Stimulated activated CD4-positive, alpha-beta T cell treated with anti-CD3 and anti-CD28 coated beads, Interleukin-12 subunit alpha, Interleukin-12 subunit beta, amount 100 ng/mL, for 48 hours (primary cell): ENCODE data around the gene HS3ST6.
"Not testable (repeated sequence)": the region's sequence is repeated elsewhere in the genome, so short reads cannot be mapped to it uniquely, and the experiment has no call there.

Experiments used
- DNase-seq, 3 donors: peaks; one replicate each; pipeline ENCODE4 v3.0.0-alpha.2; 2020; ENCODE audit warnings: low read depth in 2 of 3, low spot score in 1 of 3

HS3ST6 gene

DNA sequence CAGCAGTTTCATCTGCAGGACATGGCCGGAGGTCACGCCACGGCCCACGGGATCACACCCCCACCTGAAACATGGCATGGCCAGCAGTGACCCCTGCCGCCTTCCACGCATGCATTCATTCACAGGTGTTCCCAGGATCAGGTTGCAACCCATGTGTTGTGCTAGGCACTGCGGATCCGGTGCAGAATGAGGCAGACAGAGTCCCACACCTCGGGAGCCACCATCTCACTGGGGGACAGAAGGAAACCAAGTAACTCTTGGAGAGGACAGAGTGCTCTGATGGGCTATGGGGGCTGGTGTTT, 29.1 kb upstream of the HS3ST6 start:
- no peak for DNase-seq

DNA sequence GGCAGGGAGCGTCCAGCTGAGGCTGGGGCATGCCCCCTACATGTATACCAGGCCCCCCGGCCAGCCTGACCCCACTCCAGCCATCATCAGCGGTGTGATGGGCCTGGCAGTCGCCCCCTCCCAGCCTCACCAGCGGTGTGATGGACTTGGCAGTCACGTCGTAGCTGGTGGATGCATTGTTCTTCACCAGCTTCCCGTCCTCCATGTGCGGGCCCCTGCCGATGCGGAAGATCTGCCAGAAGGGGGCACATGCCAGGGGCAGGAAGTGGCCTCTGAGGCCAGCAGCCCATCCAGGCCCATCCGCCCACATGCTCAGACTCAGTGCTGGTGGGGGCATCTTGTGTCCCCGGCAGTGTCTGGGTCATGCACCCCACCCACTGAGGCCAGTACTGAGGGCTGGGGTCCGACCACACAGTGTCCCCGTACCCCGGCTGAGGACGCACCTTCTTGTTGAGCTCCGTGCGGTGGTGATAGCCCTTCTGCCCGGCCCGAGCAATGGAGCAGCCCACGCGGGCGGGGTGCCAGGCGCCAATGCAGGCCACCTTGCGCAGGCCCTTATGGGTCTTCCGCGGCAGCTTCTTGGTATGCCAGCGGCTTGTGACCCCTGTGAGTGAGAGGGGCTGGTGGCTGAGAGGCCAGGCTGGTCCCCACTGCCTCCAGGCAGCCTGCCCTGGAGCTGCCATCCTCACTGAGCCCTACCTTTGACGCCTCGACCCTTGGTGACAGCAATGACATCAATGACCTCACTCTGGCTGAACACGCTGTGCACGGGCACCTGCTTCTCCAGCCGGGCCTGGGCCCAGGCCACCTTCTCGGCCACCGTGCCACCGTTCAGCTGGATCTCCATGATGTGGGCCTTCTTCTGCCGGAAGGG, 28.5 kb upstream of the HS3ST6 start:
- DNase-seq = no peak

DNA sequence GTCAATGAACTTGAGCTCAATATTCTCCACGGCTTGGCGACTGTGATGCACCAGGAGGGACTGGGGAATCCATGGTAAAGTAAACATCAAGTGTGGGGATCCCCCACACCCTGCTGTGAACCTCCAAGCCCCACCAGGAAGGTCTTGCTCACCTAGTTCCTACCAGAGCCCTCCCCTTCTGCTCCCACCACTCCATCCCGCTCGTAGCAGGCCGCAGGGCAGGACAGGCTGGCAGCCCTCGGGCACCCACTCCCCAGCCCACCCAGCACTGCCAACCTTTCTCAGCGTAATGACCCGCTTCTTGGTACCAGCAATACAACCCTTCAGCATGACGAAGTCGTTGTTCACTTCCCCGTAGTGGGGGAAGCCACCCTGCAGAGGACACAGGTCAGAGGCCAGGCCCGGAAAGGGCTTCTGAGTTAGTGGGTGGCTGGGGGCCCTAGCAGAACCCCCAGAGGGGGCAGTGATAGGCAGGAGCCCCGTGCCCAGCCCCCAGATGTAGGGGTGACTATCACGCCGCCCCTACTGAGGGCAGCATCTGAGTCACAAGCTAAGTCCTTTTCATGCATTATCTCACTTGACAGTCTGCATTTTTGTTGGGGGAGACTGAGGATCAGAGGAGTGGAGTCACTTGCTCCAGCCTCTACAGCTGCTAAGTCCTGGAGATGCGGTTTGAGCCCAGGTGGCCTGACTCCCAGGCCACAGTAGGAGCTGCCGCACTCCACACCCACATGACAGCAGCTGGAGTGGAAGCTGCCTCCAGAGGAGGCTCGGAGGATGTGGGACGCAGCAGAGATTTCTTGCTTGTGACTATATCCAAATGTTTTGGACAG, 27.6 kb upstream of the HS3ST6 start:
- DNase-seq = no peak

DNA sequence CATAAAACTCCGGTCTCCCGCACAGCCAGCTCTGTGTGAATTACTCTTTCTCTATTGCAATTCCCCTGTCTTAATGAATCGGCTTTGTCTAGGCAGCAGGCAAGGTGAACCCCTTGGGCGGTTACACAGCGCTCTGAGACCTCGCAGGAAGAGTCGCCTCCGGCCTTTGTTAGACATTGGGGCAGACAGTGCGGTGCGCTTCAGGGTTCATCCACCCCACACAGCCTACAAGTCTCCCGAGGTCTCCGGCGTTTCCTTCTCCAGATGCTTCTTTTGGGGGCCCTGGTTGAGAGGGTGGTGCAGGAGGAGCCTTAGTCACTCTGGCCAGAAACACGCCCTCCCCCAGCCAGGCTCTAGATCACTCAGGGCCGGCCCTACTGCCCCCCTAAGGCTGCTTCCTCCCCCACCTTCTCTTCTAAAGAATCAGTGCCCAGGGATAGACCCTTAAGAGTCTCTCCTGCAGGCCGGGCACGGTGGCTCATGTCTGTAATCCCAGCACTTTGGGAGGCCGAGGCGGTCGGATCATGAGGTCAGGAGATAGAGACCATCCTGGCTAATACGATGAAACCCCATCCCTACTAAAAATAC, 26.5 kb upstream of the HS3ST6 start:
- DNase-seq = no peak

DNA sequence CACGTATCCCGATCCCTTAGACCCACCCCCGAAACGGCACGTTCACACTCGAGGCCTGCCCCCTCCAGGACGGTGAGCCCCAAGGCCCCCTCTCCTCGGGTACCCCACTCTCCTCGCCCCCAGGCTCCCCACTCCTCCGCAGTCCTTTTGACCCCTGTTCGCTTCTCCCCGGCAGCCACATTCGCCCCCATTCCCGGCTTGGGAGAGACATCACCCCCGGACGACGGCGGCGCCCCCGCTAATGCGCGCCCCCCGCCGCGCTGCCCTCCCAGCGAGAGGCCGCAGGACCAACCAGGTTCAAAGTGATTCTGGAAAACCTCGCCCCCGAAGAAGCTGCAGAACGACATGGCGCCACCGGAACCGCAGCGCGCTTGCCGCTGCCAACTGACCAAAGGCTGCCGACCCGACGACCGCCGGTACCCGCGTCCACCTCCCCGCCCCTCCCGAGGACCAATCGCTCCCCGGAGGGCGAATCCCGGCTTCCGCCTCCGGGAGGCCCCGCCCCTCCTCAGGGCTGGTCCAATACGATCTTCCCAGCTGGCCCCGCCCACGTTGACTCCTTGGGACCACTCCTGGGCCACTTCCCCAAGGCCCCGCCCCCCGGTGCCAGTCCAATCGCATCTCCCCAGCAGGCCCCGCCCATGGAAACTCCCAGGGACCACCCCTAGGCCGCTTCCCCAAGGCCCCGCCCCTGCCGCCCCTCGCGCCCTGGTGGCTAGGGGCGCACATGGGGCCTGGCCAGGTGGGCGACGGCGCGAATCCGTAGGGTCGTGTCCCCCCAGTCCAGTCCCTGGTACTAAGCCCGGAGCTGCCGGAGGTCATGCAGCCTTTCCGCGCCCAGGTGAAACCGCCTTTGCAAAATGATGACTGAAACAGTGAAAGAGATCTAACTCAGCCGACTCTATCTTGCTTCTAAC, 24.9 kb upstream of the HS3ST6 start, which contains the start of gene MSRB1:
Gene MSRB1, minus strand, starts transcription at position 390 of the 917 bp plus-strand sequence. Its CDS starts 43 bp downstream, at position 347.
- peak; percentile 99 to 100 (median 99) for DNase-seq

DNA sequence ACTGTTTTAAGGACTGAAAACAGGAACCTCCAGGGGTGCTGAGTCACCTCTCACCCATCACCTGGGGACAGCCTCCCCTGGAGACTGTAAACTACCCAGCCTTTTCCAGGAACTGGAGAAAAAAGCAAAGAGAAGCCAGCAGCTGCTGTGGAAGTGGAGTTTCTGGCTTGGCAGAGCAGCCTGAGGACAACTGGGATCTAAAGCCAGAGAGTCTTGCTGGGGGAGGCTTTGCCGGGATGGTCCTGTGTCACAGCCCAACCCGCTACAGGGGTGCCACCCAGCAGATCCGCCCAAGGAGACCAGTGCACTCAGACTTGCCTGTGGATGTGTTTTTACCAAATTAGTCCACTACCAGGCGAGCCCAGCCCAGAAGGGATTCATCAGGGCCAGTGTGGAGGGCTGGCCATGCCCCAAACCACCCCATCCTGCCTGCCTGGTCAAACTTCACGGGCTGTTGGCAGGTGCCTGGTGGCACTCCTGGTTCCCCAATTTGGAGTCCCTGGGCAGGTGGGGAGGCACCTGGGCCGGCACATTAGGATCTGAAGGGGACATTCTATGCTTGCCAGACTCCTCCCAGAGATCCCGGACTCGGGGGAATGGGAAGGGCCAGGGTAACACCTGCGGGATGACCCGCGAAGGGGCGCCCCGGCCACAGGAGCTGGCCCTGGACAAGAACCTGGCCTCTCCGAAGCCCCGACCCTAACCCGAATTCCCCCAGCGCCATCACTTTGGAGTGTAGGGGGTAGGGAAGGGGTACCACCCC, 24.0 kb upstream of the HS3ST6 start:
- no peak for DNase-seq

DNA sequence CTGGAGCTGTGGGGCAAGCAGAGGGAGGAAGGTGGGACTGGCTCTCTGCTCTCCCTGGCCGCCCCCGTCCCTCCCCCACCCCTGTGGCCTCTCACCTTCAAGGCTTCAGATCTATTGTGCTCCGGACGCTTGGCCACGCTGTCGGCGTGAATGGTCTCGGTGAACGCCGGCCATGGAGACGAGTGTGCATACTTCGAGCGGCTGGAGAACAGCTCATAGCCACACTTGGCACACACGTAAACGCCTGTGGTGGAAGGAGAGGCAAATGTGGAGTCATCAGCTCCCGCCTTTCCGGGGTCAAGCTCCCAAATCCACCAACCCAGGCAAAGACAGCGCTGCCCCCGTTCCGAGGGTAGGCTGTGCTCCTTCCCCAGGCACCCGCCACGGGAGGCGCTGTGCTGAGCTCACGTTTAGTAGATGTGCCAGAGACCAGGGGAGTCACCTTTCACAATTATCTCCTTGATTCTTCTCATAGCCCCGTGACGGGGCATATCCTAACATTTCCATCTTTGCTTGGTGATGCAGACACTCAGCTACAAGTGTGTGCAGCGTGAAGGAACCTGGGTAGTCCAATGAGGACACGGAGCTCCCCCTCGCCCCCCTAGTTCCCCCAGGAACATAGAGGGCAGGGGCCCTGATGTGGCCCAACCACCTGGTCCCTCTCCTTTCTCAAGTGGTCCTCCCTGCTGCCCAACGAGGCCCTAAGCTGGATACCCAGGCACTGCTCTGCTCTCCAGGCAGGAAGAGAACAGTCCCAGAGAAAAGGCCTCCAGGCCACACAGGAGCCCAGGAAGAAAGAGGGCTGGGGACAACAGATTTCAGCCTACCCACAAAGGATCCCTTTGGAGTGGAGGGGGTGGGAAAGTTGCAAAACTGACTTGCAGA, 23.2 kb upstream of the HS3ST6 start:
- no peak for DNase-seq

DNA sequence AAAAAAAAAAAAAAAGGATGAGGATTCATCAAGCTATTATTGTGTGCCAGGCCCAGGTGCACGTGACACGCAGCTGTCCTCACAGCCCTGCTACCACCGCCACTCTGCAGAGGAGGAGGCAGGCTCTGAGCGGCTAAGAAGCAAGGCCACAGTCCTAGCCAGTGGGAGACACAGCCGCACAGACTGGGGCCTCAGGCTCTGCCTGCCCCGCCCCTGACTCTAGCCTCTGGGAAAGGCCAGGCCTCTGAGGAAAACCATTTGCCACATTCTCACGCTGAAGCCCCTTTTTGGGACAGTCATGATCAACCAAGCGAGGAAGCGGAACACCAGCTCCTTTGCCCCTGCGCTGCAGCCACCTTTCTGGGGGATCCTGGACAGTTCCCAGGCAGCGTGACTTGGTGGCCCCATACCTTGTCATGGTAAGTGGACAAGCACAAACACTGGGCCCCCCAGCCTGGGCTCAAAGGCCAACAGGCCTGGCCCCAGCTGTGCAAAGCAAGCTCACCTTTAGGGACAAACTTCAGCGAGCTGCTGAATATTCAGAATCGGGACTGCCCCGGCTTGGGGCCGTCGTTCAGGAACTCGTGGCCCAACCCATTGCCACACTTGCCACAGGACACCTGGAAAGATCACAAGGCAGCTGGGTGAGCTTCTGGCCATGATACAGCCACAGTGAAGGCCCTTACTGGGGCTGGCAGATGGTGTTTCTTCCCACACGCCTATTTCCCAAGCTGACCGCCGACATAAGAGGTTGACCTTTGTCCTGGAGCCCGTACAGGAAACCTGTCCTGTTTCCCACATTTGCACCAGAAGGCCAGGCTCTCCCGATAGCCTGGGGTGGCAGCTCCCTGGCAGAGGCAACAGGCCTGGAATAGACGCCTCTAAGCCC, 22.3 kb upstream of the HS3ST6 start:
- DNase-seq = no peak

DNA sequence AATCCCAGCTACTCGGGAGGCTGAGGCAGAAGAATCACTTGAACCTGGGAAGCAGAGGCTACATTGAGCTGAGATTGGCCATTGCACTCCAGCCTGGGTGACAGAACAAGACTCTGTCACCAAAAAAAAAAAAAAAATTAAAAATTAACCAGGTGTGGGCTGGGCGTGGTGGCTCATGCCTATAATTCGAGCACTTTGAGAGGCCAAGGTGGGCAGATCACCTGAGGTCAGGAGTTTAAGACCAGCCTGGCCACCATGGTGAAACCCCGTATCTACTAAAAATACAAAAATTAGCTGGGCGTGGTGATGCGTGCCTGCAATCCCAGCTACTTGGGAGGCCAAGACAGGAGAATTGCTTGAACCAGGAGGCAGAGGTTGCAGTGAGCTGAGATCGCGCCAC, 21.6 kb upstream of the HS3ST6 start:
- not testable (repeated sequence) for DNase-seq

DNA sequence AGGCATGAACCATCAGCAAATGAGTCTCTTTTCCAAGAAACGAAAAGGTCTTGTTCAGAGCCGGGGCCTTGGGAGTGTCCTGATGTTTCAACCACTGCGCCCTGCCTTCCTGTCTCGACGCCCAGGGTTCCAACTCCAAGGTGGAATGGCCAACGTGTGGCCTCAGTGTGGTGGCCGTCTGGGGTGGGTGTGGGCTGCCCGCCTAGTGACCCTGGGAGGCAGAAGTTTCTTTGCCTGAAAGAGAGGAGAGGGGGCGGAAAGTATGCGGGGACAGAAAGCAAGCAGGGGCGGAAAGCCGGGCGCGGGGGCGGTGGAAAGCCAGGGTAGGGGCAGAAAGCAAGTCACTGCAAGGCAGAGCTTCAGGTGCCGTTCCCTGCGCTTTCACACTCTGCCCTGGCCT, 20.7 kb upstream of the HS3ST6 start:
- no peak for DNase-seq

DNA sequence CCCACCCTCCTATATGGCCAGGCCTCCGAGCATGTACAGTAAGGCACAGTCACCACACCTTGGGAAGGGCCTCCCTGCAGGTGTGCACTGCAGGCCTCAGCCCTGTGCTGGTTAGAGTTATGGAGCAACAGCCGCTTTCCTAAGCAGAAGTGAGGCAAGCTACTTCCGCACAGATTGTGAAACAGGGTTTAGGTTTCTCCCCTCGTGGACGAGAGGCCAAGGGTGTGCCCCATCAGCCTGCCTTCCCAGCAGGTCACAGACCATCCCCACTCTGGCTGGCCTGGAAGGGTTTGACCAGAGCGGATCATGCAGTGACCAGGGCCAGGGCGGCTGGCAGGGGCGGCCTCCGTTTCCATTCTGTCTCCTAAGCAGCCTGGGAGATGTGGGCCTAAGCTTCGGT, 20.1 kb upstream of the HS3ST6 start:
- DNase-seq = no peak

DNA sequence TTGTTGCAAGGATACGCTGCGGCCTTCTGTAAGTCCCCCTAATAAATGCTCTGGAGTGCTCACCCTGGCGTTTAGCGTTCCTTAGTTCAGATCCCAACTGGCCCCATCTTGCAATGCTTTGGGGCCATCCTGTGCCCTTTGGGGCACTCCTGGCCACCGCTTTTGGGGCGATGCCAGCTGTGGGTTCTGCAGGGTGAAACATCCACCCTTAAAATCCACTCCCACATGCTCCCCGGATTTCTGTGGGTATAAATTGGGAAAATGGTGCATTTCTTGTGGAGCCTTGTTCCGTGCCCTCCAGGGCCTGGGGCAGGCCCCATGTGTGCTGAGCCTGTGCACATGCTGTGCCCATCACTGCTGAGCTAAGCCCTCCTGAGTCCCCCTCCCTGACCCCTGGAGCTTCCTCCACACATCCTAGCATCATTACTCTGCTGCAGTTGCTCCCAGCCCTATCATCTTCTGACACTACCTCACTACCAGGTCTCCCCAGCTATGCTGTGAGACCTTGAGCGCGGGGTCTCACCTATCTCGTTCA, 18.8 kb upstream of the HS3ST6 start:
- DNase-seq = no peak

DNA sequence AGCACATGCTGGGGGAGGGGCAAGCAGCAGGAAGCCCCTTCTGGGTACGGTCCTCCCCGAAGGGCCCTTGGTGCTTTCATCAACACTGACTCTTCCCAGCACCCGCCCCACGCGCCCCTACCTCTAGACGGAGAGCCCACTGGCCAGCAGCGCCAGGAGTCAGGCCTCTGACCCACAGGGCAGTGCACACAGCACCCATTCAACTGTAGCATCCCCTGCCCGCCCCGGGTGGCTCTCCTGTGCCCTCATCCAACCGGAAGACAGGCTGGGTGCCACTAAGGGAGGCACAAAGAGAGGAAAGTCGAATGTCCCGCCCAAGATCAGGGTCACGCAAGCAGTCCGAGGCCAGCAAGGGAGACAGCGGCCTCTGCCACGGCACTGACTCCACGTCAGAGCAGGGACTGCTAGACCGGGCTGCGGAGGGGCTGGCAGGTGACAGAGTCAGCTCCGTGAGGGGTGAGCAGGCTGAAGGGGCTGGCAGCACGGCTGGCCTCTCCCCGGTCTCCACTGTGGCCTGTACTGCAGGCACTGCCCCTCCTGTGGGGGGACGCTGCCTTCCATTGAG, 15.0 kb upstream of the HS3ST6 start:
- DNase-seq = no peak

DNA sequence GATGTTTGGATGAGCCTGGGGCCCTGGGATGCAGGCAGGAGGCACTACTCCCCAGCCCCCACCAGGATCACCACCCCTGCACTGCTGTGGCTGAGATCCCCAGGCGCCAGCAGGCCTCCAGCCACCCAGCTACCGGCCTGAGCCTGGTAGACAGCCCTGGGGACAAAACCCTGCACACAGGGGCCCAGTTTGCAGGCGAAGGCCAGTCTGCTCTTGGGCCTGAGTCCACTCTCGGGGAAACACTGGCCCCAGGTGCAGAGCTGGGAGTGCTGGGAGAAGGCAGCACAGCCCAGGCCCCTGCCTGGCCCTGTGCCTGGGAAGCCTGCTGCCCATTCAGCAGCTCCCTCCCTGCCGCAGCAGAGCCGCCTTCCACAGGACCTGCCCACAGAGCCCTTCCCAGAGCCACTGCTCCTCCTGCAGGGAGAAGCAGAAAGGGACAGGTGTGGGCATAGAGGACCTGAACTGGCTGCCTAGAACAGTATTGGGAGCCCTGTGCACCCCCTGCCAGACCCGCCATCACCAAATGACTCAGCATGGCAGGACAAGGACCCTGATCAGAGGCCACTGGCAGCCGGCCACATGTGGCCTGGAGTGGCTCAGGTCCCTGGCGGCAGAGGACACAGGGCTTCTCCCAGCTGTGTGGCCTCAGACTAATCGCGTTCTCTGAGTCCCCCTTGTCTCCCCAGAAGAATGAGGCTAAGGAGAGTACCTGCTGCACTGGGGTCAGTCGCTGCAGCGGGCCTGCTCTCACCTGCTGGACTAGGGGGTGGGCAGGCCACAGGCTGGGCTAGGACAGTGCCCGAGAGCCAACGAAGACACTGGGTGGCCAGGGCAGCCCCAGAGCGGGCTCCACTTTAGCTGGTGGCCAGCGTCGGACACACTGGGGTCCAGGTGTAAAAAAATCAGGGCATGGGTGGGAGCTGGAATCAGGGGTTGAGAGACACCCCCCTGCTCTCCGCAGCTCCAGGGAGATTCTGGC, 14.1 kb upstream of the HS3ST6 start:
- no peak for DNase-seq

DNA sequence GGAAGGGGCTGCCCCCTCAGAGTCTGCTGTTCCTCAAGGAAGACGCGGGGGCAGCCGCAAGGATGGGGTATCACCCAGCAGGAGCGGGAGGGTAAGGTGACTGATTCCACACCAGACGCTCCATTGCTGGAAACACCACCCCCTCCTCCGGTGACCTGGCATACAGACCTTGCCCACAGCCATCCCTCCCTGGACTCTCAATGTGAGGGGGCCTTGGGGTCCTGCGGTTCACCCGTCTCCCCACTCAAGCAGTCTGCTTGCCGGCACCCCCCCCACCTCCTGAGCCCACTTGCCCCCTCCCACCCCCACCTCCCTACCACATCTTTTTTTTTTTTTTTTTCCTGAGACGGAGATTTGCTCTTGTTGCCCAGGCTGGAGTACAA, 12.1 kb upstream of the HS3ST6 start:
- DNase-seq = no peak

DNA sequence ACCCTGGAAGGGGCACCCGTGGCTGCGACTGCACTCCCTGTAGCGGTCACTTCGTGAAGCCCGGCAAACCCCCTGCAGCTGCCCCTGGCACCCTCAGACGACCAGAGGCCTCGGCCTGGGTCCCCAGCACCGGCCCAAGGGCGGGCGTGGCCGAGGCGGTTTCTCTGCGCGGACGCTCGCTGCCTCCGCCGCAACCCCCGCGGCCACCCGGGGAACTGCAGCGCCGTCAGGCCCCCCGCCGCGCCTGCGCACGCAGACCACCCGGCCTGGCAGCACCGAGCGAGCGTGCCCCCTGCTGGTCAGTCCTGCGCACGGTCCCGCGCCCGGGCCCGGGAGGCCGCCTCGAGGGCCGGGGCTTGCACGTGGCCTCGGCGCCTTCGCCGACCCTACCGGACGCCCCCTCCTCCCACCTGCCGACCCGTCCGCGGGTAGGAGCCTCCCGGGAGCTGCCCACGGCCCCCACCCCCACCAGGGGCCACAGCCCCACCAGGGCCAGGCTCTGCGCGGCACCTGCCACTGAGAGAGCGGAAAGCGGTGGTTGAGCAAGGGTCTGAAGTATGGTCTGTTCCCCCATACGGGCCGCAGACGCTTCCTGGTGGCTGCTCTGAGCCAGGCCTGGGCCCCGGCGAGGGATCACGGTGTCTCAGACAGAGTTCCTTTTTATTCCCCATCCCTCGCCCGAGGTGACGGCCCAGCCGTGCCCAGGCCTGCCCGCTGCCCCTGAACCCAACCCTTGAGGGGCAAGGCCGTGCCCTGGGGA, 11.5 kb upstream of the HS3ST6 start:
- DNase-seq = peak; percentile 86 to 95 (median 88)
